Measurements from ENCODE around the gene SPOCK1.

SPOCK1 gene

DNA sequence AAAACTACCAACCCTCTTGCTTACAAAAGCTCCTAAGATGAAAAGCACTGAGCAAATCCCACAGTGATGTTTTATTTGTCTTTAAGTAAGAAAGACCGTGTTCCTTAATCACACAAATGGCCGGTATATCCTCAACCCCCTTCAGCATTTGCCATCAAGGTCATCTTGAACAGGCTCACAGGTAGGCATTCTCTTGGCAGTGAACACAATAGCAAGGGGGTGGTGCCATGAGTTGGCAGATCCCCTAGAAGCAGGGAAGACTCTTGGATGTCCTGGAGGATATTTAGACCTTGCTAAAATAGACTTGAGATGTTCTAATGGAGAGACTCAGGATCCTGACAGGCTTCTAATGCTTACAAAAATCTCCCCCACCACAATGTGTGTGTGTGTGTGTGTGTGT, 323.0 kb downstream of the SPOCK1 start:
- no peak for DNase-seq (ENCODE audit: extremely low read depth in 1 of 2, low read depth in 1 of 2)

DNA sequence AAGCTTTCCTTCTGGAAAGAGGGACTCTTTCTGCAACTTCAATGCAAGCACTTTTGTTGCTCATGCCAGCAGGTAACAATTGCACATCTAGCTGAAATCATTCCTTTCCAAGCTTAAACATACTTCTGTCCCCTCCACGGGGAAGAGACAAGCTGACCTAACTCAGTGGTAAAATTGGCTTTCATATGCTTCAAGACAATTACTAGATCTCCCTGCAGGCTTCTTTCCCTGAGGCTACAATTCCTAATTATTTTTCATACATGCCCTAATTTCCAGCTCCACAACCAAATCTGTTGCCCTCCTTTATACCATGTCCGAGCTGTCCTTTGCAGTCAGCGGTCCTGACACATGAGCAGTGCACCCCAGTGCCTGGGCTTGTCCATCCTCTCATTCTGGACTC, 324.9 kb downstream of the SPOCK1 start:
- DNase-seq (ENCODE audit: extremely low read depth in 1 of 2, low read depth in 1 of 2) = no peak

DNA sequence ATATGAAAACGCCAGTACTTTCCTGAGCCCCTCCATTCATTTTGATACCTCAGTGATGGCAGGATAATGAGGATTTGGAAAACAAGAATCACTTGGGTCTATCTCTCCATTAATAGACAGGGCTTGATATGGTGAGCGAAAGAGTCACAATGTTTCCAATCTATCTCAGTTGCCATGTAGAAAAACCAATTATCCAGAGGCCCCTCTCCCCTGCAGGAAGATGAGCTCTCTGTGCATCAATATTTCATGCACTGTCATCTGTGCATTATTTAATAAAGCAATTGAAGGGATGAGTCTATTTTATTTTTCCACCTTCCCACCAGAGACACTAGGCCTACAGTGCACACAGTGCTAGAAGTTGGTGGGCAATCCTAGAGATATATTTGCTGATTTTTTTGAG, 326.9 kb downstream of the SPOCK1 start:
- no peak for DNase-seq (ENCODE audit: extremely low read depth in 1 of 2, low read depth in 1 of 2)

DNA sequence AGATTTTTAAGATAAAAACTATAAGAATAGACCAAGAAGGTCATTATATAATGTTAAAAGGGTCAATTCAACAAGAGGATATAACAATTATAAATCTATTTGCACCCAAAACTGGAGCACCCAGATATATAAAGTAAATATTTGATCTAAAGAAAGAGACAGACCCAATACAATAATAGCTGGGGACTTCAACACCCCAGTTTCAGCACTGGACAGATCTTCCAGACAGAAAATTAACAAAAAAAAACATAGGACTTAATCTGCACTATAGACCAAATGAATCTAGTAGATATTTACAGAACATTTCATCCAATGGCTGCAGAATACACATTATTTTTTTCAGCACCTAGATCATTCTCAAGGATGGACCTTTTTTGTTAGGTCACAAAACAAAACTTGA, 331.9 kb downstream of the SPOCK1 start:
- DNase-seq (ENCODE audit: extremely low read depth in 1 of 2, low read depth in 1 of 2) = no peak

DNA sequence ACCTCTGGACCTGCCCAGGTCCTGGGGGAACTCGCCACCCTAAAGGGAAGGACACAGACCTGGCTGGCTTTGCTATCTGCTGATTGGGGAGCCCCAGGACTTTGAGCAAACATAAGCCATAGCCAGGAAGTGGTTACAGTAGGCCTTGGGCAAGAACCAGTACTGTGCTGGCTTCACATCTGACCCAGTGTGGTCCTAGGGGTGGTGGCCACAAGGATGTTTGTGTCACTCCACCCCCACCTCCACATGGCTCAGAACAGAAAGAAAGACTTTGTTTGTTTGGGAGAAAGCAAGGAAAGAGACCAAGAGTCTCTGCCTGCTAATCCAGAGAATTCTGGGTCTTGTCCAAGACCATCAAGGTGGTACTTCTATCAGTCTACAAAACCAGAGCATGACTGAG, 334.2 kb downstream of the SPOCK1 start:
- DNase-seq (ENCODE audit: extremely low read depth in 1 of 2, low read depth in 1 of 2) = no peak

DNA sequence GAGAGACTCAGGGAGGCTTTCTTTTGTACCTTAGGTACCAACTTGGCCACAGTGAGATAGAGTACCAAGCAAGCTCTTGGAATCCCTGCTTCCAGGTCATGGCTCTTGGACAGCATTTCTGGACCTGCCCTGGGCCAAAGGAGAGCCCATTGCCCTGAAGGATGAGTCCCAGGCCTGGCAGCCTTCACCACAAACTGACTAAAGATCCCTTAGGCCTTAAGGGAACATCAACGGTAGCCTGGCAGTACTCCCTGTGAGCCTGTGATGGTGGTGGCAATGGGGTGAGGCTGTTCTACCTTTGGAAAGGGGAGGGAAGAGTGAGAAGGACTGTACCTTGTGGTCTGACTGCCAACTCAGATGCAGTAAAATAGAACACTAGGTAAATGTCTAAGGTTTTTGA, 334.6 kb downstream of the SPOCK1 start:
- DNase-seq (ENCODE audit: extremely low read depth in 1 of 2, low read depth in 1 of 2) = no peak

DNA sequence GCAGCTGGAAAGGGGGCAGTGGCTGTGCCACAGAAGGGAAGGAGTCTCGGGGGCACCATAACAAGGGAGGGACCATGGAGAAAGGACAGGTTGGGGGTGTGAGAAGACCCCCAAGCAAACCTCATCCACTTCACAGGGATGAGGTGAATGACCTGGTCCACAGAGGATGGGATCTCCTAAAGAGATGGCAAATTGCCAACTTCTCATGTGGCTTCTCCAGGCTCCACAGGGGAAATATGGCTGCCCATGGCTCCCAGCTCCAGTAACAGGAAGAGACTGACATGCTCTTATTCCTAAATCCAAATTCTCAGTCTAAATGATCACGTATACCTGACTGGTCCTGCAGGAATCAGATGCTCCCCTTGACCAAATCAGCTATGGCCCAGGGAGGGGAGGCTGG, 340.4 kb downstream of the SPOCK1 start:
- DNase-seq (ENCODE audit: extremely low read depth in 1 of 2, low read depth in 1 of 2) = no peak

DNA sequence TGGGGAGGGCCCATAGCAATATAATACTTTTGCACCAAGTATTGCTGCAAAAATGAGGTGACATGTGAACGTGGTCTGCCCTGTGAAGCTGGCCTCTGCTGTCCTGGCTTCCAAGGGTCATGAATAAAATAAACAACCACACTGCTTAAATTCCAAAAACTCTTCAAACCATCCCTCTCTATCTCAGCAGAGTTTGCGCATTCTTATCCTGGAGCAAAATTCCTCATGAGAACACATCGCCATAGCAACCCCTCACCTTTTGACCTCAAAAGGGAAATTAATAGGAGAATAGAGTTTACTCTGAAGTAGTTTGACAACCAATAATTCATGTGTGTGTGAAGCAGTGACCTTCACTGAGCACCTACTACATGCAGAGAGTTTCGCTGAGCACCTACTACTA, 342.9 kb downstream of the SPOCK1 start:
- DNase-seq (ENCODE audit: extremely low read depth in 1 of 2, low read depth in 1 of 2) = no peak

DNA sequence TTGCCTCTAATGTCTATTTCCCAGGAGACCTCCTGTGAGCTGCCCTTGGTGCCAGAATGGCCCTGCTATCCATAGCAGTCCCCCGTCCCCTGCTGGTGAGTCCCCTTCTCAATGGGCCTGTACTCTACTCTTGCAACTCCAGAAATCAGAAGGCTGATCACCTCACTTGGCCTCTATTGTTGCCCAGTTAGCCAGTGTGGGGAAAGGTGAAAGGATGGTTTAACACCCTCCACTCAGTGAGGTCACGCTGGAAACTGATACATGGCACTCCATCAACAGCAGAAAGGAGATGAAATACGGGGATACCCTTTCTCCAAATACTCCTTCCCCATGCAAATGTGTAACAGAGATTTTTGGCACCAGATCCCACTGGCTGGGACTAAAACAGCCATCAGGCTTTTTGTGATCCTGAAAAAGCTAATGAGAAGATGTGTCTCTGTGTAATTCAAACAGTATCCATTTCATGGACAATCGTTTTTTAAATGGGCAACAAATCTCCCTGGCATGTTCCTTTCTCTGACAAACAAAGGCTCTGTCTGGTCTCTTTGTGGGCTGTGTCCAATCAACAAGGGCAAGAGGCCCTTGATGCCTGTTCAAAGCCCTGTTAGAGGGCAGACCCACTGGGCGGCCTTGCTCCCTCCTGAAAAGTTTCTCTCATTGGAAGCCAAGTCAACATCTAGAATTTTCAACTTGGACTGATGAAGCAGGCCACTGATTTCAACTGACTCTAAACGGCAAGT, 343.7 kb downstream of the SPOCK1 start:
- no peak for DNase-seq (ENCODE audit: extremely low read depth in 1 of 2, low read depth in 1 of 2)

DNA sequence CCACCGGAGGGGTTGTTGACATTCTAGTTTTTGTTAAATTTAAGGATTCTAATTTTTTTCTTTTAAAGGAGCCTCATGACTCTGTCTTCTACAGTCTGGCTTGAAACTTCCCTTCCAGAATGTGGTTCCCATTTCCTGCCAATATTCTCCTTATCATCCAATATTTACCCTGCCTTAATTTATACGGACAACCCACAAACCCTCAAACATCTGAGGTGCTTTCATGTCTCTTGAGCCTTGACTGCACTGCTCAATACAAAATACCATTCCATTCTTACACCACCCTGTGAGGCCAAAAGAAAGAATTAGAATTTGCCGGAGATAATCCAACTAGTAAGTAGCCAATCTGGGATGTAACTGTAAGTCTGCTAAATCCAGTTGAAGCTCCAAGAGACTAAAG, 346.5 kb downstream of the SPOCK1 start:
- no peak for DNase-seq (ENCODE audit: extremely low read depth in 1 of 2, low read depth in 1 of 2)

DNA sequence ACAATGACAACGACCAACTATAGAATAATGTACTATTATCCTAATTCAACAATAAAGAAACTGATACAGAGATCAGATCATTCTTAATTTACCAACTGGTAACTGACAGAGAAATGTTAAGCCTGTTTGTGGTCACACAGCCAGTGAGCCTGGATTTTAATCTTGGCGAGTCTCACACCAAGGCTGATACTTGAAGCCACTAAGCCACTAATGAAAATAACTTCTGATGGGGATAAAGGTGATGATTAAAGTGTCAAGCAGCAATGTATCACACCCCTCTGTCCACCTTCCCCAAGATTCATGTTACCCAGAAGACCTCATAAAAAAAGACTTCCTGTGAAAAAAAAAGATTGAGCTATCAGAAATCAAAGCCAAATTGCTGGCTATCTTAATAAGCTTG, 350.5 kb downstream of the SPOCK1 start:
- no peak for DNase-seq (ENCODE audit: extremely low read depth in 1 of 2, low read depth in 1 of 2)

DNA sequence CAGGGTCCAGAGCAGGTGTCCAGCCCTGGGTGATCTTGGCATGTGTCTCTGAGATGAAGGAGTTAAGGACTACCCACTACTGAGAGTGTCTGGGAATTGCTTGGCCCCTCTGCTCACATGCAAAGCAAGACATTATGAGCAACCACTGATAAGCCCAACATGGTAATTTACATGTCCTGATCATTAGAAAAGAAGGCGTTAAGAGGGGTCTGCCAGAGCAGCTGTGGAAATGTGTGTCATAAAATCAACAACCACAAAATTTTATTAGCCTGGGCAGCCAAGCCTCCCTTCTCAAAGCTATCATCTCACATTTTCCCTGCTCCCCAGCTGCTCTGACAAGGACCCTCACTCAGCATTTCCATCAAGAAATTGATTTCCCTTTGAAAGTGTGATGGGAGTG, 351.0 kb downstream of the SPOCK1 start:
- DNase-seq (ENCODE audit: extremely low read depth in 1 of 2, low read depth in 1 of 2) = no peak

DNA sequence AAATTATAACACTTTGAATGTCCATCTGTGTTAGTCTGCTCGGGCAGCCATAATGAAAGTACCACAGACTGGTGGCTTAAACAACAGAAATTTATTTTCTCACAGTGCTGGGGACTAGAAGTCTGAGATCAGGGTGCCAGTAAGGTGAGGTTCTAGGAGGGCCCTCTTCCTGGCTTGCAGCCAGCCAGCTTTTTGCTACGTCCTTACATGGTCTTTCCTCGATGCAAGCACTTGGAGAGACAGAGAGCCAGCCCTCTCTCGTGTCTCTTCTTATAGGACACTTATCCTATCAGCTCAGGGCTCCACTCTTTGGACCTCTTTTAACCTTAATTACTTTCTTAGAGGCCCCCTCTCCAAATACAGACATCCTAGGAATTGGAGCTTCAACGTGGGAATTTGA, 351.8 kb downstream of the SPOCK1 start:
- no peak for DNase-seq (ENCODE audit: extremely low read depth in 1 of 2, low read depth in 1 of 2)

DNA sequence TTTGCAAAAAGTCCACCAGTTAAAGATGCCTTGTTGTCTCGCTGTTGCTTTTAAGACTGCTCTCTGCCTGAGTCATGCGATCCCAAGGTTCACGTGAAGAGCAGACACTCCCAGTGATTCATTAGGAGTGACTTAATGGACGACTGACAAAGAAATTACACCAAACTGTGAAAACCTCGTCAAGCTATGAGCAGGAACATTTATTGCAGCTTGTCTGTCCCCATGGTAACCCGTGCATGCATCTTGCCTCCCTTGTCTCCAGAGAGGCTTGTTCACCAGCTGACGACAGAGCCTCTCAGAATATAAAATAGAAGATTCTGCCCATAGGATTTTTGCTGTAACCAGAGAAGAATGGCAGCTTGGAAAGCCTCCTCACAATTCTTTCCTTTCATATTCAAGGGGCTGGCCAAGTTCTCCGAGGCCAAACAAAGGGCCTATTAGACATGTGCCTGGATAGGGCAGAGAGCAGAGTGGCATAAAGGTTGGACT, 352.7 kb downstream of the SPOCK1 start:
- DNase-seq (ENCODE audit: extremely low read depth in 1 of 2, low read depth in 1 of 2) = no peak

DNA sequence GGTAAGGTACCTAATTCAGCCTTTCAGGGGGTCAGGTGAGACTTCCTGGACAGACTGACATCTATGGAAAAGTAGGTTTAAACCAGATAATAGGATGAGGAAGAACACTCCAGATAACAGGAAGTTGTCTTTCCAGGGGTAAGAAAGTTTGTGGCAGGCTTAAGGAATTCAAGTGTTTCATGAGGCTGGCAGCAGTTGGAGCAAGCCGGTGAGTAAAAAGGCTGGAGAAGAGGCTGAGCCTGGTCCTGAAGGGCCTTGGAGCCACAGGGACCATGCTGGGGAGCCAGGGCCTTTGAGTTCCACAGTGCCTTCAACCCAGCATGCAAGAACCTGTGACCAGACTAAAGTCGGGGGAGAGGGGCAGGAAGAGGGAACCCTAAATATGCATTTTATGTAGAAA, 353.4 kb downstream of the SPOCK1 start:
- no peak for DNase-seq (ENCODE audit: extremely low read depth in 1 of 2, low read depth in 1 of 2)

DNA sequence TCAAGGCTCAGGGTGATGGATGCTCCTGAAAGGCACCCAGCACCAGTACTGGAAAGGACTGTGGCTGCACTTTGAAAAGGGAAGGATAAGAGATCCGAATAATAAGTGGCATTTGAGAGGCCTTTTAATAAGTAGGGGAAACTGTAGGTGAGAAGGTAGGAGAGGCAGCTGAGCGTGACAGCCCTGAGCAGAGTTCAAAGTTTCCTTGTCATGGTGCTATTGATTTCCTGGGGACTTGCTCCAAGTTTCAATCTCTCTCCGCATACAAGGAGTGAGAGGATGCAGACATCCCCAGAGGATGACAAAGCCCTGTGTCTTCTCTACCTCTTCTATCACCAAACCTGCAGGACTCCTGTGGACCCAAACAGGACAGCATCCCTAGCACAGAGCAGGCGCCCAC, 354.5 kb downstream of the SPOCK1 start:
- no peak for DNase-seq (ENCODE audit: extremely low read depth in 1 of 2, low read depth in 1 of 2)

DNA sequence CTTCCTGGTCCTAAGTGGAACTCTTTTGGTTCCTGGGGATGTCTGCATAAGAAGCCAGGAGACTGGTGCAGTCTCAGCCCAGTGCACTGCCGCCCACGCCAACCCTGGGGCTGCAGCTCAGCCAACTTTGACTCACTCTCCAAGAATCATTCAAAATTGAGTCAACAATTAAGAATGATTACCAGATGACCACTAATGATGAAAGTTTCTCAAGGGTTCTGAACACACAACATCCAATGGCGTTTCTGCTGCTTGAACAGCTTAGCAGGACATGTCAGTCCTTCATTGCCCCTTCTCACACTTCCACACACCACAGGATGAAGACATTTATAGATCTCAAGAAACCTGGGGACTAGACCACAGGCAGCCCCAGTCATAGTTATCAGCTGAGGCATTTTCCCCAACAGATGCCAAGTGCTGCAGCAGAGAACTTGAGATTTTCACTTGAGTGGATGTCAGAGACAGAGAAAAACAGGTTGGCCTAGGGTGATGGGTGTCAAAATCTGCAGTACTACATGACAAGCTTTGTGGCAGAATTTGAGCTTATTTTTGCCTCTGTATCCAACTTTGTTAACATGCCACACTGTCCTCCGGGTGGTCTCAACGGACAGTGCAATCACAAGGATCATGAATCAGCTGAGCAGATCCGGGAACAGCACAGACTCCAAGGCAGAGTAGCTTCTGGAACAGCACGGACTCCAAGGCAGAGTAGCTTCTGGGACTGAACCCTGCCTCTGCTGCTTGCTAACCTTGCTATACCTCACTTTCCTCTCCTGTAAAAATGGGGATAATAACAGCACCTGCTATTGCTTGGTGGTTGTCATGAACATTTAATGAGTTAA, 356.1 kb downstream of the SPOCK1 start:
- DNase-seq (ENCODE audit: extremely low read depth in 1 of 2, low read depth in 1 of 2) = no peak

DNA sequence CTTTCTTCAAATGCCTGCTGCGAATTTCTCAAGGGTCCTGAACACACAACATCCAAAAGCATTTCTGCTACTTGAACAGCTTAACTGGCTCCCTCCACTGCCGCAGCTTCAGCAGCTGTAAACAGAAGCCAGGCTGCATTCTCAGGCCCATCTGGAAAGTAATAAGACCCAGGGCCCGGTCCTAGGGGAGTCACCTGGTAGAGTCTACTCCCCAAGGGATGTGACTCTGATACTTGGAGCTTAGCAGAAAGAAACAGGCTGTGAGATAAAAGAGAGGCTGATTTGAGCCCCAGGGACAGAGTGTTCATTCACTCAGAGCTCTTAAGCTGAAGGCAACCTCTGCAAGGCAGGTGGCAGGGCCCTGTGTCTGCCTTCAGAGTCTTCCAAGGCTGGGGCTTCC, 356.8 kb downstream of the SPOCK1 start:
- no peak for DNase-seq (ENCODE audit: extremely low read depth in 1 of 2, low read depth in 1 of 2)

DNA sequence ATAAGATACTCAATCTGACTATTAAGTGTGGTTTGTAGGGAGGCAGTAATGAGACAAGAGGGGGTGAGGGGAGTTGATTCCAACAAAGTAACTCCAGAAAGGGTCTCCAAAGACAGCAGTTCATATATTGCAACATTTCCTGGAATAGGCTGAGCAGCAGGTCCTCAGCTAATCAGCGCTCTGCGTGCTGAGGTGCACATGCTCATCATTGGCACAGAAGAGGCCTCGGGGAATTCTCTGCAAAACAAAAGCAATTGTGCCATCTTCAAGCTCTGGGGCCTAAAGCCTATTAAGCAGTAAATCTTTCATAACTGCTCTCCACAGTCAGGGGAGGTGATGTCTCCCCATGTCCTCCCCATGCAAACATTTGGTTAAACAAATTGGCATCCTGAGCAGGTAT, 357.3 kb downstream of the SPOCK1 start:
- DNase-seq (ENCODE audit: extremely low read depth in 1 of 2, low read depth in 1 of 2) = no peak

DNA sequence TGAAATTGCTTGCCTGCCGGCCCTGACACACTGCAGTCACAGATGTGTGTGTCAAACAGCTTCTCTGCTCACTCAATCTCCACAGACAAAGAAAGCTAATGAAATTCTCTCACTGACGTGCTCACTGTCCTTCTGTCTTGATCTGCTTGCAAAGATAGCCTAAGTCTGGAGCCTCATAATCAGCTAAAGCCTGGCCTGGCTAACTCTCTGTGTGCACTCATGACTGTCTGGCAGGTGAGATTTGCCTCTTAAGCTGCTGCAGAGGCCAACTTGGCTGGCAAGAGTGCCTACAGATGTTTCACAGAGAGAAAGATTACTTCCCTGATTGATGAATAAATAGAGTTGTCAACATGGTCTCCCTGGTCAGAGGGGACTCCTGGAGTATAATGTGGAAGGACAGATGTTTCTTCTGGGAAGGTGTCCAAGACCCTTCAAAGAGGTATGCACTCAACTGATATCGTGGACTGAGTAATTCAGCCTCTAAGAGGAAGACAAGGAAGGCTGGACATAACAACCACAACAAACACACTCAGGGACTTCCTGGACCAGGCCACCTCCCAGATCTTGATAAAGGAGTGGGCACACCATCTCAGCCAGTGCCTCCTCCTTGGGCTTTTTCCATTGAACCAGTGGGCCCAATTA, 362.0 kb downstream of the SPOCK1 start:
- no peak for DNase-seq (ENCODE audit: extremely low read depth in 1 of 2, low read depth in 1 of 2)

DNA sequence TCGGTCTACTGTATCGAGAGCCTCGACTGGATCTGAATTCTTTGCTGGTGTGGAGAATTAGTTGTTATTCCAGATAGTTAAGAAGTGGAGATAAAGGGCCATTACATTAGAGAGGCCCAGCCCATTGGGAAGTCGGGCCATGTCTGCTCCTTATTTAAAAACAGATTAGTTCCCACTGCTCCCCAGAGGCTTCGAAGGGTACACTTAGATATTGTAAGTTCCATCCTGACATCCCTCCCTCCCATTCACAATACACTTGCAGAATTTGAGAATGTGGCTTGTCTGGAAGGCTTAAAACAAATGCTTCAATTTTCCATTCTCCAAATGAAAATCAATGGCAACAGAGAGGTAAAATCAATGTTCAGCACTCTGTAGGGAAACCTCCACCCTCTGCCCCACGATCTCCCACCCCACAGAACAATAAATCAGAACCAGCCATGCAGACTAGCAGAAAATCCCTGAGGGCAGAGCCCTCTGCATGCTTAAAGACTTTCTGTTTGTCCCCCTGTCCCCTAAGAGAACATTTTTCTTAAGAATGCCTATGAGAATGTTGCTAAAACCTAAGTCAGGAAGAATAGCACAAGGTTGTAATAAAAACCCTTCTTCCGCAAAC, 364.1 kb downstream of the SPOCK1 start:
- DNase-seq (ENCODE audit: extremely low read depth in 1 of 2, low read depth in 1 of 2) = no peak

All from stimulated activated CD8-positive, alpha-beta memory T cell treated with anti-CD3 and anti-CD28 coated beads, Interleukin-7, amount 100 ng/mL, for 48 hours (primary cell).